Muscle layer of duodenum (tissue), 2 donors: Measurements from ENCODE around the gene FGFR3.

ENCODE experiments used
- H3K27ac ChIP-seq: one replicate; pipeline ENCODE4 v1.7.0; 2013; ENCODE audit warnings: mild to moderate bottlenecking, low read length
- H3K27me3 ChIP-seq: one replicate; pipeline ENCODE4 v1.7.0; 2013; ENCODE audit warnings: low read depth, mild to moderate bottlenecking, control low read depth, low read length
- H3K36me3 ChIP-seq, 2 donors: one replicate each; pipeline ENCODE4 v1.7.0; 2013; ENCODE audit warnings: low read length in 2 of 2, control low read depth in 1 of 2, mild to moderate bottlenecking in 1 of 2; ENCODE audit not compliant: insufficient read depth in 2 of 2, control insufficient read depth in 1 of 2
- H3K4me1 ChIP-seq, 2 donors: one replicate each; pipeline ENCODE4 v1.7.0; 2013; ENCODE audit warnings: low read length in 2 of 2, mild to moderate bottlenecking in 2 of 2, control low read depth in 1 of 2, moderate library complexity in 1 of 2; ENCODE audit not compliant: insufficient read depth in 2 of 2, control insufficient read depth in 1 of 2
- H3K4me3 ChIP-seq, 2 donors: one replicate each; pipeline ENCODE4 v1.7.0; 2013; ENCODE audit warnings: low read length in 2 of 2, low read depth in 1 of 2, mild to moderate bottlenecking in 1 of 2
- H3K9me3 ChIP-seq, 2 donors: one replicate each; pipeline ENCODE4 v1.7.0; 2013; ENCODE audit warnings: low read length in 2 of 2, control low read depth in 1 of 2, mild to moderate bottlenecking in 1 of 2; ENCODE audit not compliant: control insufficient read depth in 1 of 2
- donor health status: healthy.

FGFR3 gene

DNA sequence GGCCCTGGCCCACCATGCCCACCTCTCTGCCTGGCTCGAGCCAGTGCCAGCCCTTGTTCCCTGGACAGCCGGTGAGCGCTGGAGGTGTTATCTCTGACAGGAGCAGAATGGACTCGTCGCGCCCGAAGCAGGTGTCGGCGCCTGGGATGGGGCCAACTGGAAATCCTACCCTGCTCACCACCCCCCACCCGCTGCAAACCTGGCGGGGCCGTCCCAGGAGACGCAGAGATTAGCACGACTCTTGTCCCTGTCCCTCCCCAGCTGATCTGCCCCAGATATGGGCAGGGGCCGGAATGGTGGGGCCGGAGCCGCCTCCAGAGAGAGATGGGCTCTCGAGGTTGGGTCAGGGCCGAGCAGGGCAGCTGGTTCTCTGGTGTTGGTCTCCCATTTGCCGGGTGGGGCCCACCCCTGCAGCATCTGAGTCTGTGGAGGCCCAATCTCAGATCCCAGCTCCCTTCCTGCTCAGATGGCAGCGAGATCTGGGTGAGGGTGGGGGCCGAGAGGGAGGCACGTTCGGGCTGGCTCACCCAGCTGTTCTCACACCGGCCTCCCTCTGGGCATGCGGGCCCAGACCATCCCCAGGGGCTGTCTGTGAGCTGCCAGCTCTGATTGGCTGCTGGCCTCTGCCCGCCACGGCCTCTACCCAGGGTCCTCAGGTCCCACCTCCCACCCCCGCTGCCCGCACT is 20.1 kb upstream of the FGFR3 start:
- H3K27ac ChIP-seq: no peak overlapping the region
- H3K9me3 ChIP-seq: no peaks in the 10 kb centered on the region
- H3K36me3 ChIP-seq: no peaks in the 10 kb centered on the region
- H3K4me1 ChIP-seq: peaks cover 0 to 4% of the 10 kb centered on the region in 2 donors
- peaks cover 12% of the 10 kb centered on the region for H3K27me3 ChIP-seq
- no peak overlapping the region for H3K4me3 ChIP-seq

DNA sequence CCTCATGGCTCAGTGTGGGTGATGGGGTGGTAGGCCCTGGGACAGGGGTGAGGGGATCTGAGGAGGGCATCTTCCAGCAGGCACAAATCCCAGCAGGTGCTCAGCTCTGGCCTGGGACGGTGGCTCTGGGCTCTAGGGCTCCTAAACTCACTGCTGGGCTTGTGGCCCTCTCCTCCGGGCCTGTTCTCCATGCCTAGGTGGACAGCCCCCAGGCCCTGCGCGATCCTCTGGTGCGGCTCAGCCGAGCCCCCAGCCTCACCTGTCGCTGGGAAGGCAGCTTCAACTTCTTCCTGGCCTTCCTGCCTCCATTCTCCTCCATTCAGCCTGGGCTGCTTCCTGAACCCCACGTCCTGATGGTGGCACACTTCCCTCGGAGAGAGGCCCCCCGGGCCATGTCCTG is 19.3 kb upstream of the FGFR3 start:
- no peak overlapping the region for H3K4me3 ChIP-seq
- H3K9me3 ChIP-seq: no peaks in the 10 kb centered on the region
- no peaks in the 10 kb centered on the region for H3K36me3 ChIP-seq
- H3K4me1 ChIP-seq: no peaks in the 10 kb centered on the region
- peaks cover 8% of the 10 kb centered on the region for H3K27me3 ChIP-seq
- no peak overlapping the region for H3K27ac ChIP-seq

DNA sequence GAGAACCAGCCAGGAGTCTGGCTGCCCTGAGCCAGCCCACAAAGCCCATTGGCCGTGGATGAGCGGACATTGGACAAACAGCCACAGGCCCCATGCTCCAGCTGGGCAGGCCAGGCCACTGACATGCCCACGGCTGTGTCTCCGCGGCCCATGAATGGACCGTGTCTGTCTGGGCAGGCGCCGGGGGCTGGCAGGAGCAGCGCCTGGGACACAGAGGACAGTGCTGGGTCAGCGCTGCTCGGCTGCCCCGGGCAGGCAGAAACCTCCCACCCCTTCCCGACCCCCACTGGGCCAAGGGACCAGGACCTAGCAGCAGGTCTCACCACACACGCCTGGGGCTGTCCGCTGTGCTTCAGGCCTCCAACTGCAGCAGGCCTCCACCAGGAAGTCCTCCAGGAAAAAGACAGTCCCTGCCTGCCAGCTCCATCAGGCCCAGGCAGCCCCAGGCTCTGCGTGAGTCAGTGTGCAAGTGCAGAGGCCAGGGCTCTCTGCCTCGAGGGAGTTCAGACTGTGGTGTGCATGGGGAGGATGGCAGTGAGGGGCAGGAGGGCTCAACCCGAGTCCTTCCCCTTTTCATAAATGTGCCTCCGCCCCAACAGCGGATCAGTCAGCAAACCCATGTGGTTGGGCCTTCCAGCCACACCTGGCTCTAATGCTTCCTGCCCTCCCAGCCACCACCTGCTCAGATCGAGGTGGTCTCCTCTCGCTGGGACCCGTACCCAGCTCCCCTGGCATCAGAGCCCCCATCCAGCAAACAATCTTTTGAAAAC is 17.2 kb upstream of the FGFR3 start:
- Histone ChIP-seq H3K27ac (no peak overlapping the region), H3K4me1 (no peaks in the 10 kb centered on the region), H3K27me3 (no peaks in the 10 kb centered on the region), H3K4me3 (no peak overlapping the region), H3K9me3 (no peaks in the 10 kb centered on the region), H3K36me3 (no peaks in the 10 kb centered on the region)

DNA sequence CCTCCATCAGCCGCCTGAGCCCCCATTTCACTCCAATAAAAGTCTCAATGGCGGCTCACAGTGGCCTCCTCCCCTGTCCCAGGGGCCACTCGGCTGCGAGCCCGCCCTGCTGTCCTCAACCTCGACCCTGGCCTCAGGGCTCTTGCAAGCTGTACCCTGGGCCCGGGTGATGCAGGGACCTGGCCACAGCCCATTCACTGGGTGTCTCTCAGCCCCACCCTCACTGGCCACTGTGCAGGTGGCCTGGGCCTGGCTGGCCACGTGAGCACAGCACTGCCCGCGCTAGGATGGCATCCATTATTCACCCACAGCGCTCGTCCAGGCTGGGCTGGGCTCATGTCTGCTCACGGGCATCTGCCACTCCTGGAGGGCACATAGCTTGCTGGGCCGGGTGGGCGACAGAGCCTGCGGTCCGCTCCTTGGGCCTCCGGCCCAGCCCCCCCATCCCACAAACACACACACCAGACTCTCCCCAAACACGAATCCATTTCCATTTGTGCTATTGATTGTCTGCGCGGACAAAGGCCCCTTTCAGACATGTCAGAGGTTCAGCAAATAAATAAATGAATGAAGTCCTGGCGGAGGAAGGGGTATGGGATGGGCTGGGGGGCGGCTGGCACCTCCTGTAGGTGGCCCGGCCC is 16.5 kb upstream of the FGFR3 start:
- Histone ChIP-seq H3K27ac (no peak overlapping the region), H3K9me3 (no peaks in the 10 kb centered on the region), H3K27me3 (no peaks in the 10 kb centered on the region), H3K4me3 (no peak overlapping the region), H3K4me1 (no peaks in the 10 kb centered on the region), H3K36me3 (no peaks in the 10 kb centered on the region)

DNA sequence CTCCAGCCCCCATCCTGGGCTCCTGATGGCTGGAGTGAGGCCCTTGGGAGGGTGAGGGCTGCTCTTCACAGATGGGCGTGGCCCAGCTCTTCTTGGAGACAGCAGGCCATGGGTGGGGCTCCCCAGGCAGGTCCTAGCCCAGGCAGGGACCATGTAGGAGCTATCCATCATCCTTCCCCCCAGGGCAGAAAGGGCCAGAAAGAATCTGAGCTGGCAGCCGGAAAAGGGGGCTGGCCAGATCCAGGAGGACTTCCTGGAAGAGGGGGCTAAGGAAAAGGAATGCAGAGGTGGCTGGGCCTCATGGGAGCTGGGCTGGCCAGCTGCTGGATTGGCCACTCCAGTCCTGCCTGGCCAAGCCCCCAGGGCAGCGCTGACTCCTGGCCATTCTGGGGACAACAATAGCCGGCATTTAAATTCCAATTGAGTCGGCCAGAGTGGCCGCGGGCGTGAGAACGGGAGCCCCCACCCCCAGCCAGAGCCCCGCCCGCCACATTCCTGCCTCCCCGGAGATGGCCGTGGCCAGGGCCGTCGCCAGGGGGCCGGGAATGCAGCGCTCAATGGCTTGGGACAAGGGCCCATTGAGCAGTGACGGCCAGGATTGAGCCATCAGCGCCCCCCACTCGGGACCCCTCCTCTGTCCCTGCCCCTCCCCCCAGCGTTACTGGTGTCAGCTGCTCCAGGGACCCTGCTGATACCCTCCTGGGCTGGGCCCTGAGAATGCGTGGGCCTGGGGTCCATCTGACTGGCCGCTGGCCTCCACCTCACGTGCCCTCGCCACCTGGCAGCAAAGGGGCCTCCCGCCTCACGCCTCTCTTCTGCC is 15.1 kb upstream of the FGFR3 start:
- H3K9me3 ChIP-seq: no peaks in the 10 kb centered on the region
- no peak overlapping the region for H3K4me3 ChIP-seq
- H3K4me1 ChIP-seq: no peaks in the 10 kb centered on the region
- H3K36me3 ChIP-seq: no peaks in the 10 kb centered on the region
- H3K27ac ChIP-seq: no peak overlapping the region
- H3K27me3 ChIP-seq: no peaks in the 10 kb centered on the region

DNA sequence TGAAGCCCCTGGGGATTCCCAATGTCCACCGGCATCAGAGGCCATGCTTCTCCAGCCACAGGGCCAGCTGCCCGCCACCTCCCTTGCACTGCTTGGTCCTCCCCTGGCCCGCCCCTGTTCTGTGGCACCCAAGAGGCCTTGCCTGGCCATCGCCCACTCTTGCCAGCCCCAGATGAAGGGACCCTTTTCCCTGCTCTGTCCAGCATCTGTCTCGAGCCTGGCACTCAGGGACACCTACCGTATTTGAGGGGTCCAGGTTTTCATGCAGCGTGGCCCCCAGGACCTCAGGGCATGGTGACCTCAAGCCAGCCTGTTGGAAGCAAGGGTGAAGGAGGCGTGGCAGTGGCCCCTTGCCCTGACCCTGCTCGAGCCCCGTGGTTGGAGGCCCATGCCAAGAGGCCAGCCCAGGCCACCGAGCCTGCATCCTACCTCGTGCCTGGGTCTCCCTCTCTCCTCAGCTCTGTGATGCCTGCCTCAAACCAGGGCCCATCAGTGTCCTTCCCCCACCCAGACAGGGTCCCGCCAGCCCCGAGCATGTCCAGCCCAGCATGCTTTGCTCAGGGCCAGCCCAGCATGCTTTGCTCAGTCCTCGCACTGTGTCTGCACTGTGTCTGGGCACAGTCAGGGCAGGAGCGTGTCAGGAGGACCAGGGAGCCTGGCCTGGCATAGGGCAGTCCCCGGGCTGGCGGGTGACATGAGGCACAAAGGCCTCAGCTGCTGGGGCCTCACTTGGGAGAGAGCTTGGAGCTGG is 14.3 kb upstream of the FGFR3 start:
- H3K4me3 ChIP-seq: no peak overlapping the region
- H3K36me3 ChIP-seq: no peaks in the 10 kb centered on the region
- no peak overlapping the region for H3K27ac ChIP-seq
- H3K4me1 ChIP-seq: no peaks in the 10 kb centered on the region
- H3K27me3 ChIP-seq: no peaks in the 10 kb centered on the region
- no peaks in the 10 kb centered on the region for H3K9me3 ChIP-seq

DNA sequence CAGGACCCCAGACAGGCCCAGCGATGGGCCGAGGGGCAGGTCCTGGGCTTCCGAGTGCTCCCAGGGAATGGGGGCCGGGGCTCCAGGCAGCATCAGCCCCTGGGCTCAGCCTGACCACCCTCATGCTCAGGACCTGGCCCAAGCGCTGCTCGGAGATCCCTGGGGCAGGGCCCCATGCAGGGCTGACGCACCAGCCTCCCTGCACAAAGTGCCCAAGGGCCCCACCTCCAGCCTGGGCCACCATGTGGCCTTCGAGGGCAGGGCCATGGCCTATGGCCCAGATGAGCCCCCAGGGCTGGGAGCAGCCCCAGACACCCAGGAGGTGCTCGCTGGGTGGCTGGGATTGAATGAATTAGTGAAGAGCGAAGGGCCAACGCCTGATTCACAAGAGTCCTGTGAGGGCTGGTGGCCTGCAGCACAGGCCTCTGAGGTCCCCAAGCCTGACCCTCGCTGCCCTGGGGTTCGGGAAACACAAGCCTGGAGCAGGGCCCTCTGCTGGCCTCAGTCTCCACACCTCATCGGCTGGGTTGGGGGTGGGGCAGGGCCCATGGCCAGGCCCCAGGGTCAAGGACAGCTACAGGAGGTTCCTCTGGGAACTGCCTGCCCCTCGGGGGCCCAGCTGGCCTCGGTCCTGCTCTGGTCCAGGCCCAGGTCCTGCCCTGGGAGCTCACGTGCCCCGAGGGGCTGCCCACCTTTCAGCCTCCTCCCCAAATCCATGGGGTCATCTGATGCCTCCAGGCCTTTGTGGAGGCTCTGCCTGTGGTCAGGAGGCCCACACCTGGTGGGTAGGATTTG is 13.3 kb upstream of the FGFR3 start:
- Histone ChIP-seq H3K36me3 (no peaks in the 10 kb centered on the region), H3K27me3 (no peaks in the 10 kb centered on the region), H3K4me1 (no peaks in the 10 kb centered on the region), H3K4me3 (no peak overlapping the region), H3K27ac (no peak overlapping the region), H3K9me3 (no peaks in the 10 kb centered on the region)

DNA sequence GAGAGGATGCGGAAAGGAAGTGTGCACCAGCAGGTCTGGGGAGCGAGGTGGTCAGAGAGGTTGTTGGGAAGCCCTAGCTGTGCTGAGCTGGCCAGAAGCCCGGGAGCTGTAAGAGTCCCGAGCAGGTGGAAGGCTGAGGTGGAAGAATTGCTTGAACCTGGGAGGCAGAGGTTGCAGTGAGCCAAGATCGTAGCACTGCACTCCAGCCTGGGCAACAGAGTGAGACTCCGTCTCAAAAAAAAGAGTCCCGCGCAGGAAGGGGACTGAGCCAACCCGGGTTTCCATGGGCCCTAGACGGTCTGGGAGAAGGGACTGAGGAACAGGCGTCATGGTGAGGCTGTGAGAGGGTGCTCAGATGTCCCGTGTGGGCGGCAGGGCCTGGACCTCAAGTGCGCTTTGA is 12.7 kb upstream of the FGFR3 start:
- no peak overlapping the region for H3K27ac ChIP-seq
- no peaks in the 10 kb centered on the region for H3K27me3 ChIP-seq
- H3K4me1 ChIP-seq: no peaks in the 10 kb centered on the region
- no peaks in the 10 kb centered on the region for H3K9me3 ChIP-seq
- no peak overlapping the region for H3K4me3 ChIP-seq
- H3K36me3 ChIP-seq: no peaks in the 10 kb centered on the region

DNA sequence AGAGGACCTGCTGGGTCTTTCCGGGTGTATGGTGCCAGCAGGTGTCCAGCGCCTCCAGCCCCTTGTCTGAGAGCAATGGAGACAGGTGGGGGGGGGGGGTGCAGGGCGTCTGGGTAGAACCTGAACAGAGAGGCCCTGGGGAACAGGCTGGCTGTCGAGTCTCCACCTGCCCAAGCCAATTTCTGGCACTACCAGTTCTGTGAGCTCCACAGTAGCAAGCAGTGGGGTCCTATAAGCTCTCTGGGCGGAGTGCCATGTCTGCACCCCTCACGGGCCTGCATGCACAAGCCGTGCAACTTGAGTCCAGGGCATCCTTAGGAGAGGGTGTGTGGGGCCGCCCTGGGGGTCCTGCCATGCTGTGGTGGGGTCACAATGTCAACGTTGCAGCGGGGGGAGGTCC is 10.1 kb upstream of the FGFR3 start:
- Histone ChIP-seq H3K36me3 (no peaks in the 10 kb centered on the region), H3K4me3 (no peak overlapping the region), H3K9me3 (no peaks in the 10 kb centered on the region), H3K27ac (no peak overlapping the region), H3K4me1 (no peaks in the 10 kb centered on the region), H3K27me3 (no peaks in the 10 kb centered on the region)

DNA sequence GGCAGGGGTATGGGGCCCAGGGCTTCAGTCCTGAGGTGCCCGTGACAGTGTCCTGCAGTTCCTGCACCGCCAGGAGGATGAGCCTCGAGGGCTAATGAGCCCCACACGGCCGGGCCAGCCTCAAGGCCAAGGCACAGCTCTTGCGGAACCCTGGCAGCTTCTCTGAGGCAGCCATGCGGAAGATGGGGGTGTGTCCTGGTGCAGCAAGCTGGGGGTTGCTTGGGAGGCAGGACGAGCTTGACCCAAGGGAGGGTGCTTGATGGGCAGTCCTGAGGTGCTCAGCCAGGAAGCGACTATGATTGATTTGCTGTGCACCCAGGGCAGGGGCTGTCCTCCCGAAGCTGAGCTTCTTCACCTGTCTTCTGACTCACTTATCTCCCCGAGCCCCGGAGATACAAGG is 9.1 kb upstream of the FGFR3 start:
- no peak overlapping the region for H3K27ac ChIP-seq
- no peaks in the 10 kb centered on the region for H3K4me1 ChIP-seq
- H3K36me3 ChIP-seq: no peaks in the 10 kb centered on the region
- no peak overlapping the region for H3K4me3 ChIP-seq
- no peaks in the 10 kb centered on the region for H3K9me3 ChIP-seq
- no peaks in the 10 kb centered on the region for H3K27me3 ChIP-seq
